ENCODE results near the gene TSPAN18.

- TF ChIP-seq, protein P1, sequence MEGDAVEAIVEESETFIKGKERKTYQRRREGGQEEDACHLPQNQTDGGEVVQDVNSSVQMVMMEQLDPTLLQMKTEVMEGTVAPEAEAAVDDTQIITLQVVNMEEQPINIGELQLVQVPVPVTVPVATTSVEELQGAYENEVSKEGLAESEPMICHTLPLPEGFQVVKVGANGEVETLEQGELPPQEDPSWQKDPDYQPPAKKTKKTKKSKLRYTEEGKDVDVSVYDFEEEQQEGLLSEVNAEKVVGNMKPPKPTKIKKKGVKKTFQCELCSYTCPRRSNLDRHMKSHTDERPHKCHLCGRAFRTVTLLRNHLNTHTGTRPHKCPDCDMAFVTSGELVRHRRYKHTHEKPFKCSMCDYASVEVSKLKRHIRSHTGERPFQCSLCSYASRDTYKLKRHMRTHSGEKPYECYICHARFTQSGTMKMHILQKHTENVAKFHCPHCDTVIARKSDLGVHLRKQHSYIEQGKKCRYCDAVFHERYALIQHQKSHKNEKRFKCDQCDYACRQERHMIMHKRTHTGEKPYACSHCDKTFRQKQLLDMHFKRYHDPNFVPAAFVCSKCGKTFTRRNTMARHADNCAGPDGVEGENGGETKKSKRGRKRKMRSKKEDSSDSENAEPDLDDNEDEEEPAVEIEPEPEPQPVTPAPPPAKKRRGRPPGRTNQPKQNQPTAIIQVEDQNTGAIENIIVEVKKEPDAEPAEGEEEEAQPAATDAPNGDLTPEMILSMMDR (conservative IDR thresholded peaks at IDR 0.05; ENCODE audit: low read depth, low read length): no peak
- TF ChIP-seq FOS (IDR thresholded peaks at IDR 0.05; ENCODE audit: low read depth, low read length) (no peak), USF2 (IDR thresholded peaks at IDR 0.05; ENCODE audit: low read depth, low read length) (no peak)
These were observed 253.0 kb downstream of the TSPAN18 start for GRCh38 chr11:44979543-44980399.

All from IMR-90 (cell line).